ENCODE data around the gene ST8SIA2.

- no peak for TF ChIP-seq POLR2A (IDR thresholded peaks at IDR 0.05)
- no peak for TF ChIP-seq CTCF (IDR thresholded peaks at IDR 0.05)
Observed at GRCh38 chr15:92384381-92384780, 9.3 kb upstream of the ST8SIA2 start.
